SK-N-SH treated with all-trans-retinoic acid at 6 μM for 48 hours (cell line): Measurements from ENCODE around the gene GALNT7.

Experiments
- CSDC2 ChIP-seq: fragments of 250-450 bp; sonication (Bioruptor Pico); IDR thresholded peaks from 2 replicates; pipeline ENCODE4 v1.5.0; 2020; ENCODE audit warnings: mild to moderate bottlenecking, moderate library complexity
- ESRRG ChIP-seq: fragments of 250-450 bp; sonication (Bioruptor Pico); IDR thresholded peaks from 2 replicates; pipeline ENCODE4 v1.6.1; 2021; ENCODE audit warnings: mild to moderate bottlenecking
- GLIS3 ChIP-seq: fragments of 250-450 bp; sonication (Bioruptor Pico); IDR thresholded peaks from 2 replicates; pipeline ENCODE4 v1.5.0; 2020; ENCODE audit warnings: mild to moderate bottlenecking, moderate library complexity
- POU6F1 ChIP-seq: fragments of 250-450 bp; sonication (Bioruptor Pico); IDR thresholded peaks from 2 replicates; pipeline ENCODE4 v1.8.0; 2021; ENCODE audit warnings: low read depth, mild to moderate bottlenecking, moderate library complexity, borderline replicate concordance
- TCF4 ChIP-seq: fragments of 250-450 bp; sonication (Bioruptor Pico); IDR thresholded peaks from 2 replicates; pipeline ENCODE4 v1.8.0; 2021; ENCODE audit warnings: mild to moderate bottlenecking, moderate library complexity, borderline replicate concordance
- ZFP3 ChIP-seq: fragments of 250-450 bp; sonication (Bioruptor Pico); IDR thresholded peaks from 2 replicates; pipeline ENCODE4 v1.5.0; 2020; ENCODE audit warnings: mild to moderate bottlenecking, moderate library complexity
- TF ChIP-seq, protein P1 (sequence below): fragments of 250-450 bp; sonication (Bioruptor Pico); IDR thresholded peaks from 2 replicates; pipeline ENCODE4 v1.5.0; 2020; ENCODE audit warnings: mild to moderate bottlenecking, moderate library complexity
- TF ChIP-seq, protein P2 (sequence below): fragments of 250-450 bp; sonication (Bioruptor Pico); IDR thresholded peaks from 2 replicates; pipeline ENCODE4 v1.8.0; 2020; ENCODE audit warnings: mild to moderate bottlenecking, moderate library complexity, borderline replicate concordance

DNA sequence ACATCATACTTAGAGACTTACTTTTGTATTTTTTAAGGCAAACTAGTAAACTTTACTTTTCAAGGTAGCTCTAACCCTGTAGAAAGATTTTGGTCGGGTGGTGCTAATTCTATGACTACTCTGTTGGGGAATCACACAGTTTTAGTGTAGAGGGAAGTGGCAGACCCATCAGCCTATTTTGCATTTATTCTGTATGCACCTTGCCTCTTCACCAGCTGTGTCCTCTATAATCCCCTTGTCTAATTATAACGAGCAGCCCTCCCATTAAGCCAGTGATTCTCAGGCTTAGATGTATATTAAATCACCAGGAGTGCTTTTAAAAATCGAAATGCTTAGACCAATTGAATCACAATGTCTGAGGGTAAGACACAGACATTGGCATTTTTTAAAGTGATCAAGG lies 78.1 kb downstream of the GALNT7 start:
- TF ChIP-seq TCF4 (CRISPR knock-in tag) (no peak), CSDC2 (CRISPR knock-in tag) (no peak), ZFP3 (CRISPR knock-in tag) (no peak), GLIS3 (CRISPR knock-in tag) (no peak), ESRRG (CRISPR knock-in tag) (no peak), POU6F1 (CRISPR knock-in tag) (no peak)
- TF ChIP-seq, protein P1, sequence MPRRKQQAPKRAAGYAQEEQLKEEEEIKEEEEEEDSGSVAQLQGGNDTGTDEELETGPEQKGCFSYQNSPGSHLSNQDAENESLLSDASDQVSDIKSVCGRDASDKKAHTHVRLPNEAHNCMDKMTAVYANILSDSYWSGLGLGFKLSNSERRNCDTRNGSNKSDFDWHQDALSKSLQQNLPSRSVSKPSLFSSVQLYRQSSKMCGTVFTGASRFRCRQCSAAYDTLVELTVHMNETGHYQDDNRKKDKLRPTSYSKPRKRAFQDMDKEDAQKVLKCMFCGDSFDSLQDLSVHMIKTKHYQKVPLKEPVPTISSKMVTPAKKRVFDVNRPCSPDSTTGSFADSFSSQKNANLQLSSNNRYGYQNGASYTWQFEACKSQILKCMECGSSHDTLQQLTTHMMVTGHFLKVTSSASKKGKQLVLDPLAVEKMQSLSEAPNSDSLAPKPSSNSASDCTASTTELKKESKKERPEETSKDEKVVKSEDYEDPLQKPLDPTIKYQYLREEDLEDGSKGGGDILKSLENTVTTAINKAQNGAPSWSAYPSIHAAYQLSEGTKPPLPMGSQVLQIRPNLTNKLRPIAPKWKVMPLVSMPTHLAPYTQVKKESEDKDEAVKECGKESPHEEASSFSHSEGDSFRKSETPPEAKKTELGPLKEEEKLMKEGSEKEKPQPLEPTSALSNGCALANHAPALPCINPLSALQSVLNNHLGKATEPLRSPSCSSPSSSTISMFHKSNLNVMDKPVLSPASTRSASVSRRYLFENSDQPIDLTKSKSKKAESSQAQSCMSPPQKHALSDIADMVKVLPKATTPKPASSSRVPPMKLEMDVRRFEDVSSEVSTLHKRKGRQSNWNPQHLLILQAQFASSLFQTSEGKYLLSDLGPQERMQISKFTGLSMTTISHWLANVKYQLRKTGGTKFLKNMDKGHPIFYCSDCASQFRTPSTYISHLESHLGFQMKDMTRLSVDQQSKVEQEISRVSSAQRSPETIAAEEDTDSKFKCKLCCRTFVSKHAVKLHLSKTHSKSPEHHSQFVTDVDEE (CRISPR knock-in tag): no peak
- TF ChIP-seq, protein P2, sequence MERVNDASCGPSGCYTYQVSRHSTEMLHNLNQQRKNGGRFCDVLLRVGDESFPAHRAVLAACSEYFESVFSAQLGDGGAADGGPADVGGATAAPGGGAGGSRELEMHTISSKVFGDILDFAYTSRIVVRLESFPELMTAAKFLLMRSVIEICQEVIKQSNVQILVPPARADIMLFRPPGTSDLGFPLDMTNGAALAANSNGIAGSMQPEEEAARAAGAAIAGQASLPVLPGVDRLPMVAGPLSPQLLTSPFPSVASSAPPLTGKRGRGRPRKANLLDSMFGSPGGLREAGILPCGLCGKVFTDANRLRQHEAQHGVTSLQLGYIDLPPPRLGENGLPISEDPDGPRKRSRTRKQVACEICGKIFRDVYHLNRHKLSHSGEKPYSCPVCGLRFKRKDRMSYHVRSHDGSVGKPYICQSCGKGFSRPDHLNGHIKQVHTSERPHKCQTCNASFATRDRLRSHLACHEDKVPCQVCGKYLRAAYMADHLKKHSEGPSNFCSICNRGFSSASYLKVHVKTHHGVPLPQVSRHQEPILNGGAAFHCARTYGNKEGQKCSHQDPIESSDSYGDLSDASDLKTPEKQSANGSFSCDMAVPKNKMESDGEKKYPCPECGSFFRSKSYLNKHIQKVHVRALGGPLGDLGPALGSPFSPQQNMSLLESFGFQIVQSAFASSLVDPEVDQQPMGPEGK (CRISPR knock-in tag): no peak
